K562 (cell line): ENCODE results near the gene HLA-DOB. TPM values are rescaled to one million over a fixed set of nuclear protein-coding genes. Genes with fewer than 3 reads are reported as not detected.

Experiments used
- AFF4 ChIP-seq: sonication (generic); formaldehyde crosslinking; IDR thresholded peaks from 2 replicates; pipeline ENCODE4 v1.8.0; 2023; ENCODE audit warnings: mild to moderate bottlenecking, missing genetic modification reagents
- BACH1 ChIP-seq: fragments of 200-800 bp; sonication (Bioruptor generic); IDR thresholded peaks from 2 replicates; pipeline ENCODE4 v1.6.1; 2016; ENCODE audit warnings: missing genetic modification characterization, missing compliant biosample characterization
- BRCA1 ChIP-seq, 2 experiments: fragments of 450-650 bp in 1 of 2; sonication (generic) in 1 of 2; formaldehyde crosslinking in 1 of 2; IDR thresholded peaks; 2 replicates each; pipeline versions ENCODE4 v1.5.0 to v1.6.1; 2017 to 2020; ENCODE audit warnings: mild to moderate bottlenecking in 1 of 2, missing genetic modification reagents in 1 of 2
- CTCFL ChIP-seq: IDR thresholded peaks from 2 replicates; pipeline ENCODE4 v1.6.1; 2011; ENCODE audit warnings: borderline replicate concordance, low read depth, mild to moderate bottlenecking, moderate library complexity, low read length; ENCODE audit not compliant: insufficient read depth, poor library complexity, severe bottlenecking
- EGR1 ChIP-seq: fragments of 450-650 bp; conservative IDR thresholded peaks from 2 replicates; pipeline ENCODE4 v1.6.1; 2017; ENCODE audit warnings: mild to moderate bottlenecking
- EHMT2 ChIP-seq: fragments of 450-650 bp; IDR thresholded peaks from 2 replicates; pipeline ENCODE4 v1.6.1; 2018; ENCODE audit warnings: antibody characterized with exemption
- ETV5 ChIP-seq: sonication (generic); formaldehyde crosslinking; IDR thresholded peaks from 2 replicates; pipeline ENCODE4 v1.4.0; 2020; ENCODE audit warnings: low read depth, mild to moderate bottlenecking, missing genetic modification reagents
- HMBOX1 ChIP-seq: sonication (generic); IDR thresholded peaks from 2 replicates; pipeline ENCODE4 v1.6.1; 2016
- ILF3 ChIP-seq: fragments of 450-650 bp; IDR thresholded peaks from 2 replicates; pipeline ENCODE4 v1.6.1; 2018; ENCODE audit warnings: antibody characterized with exemption, mild to moderate bottlenecking, moderate library complexity, borderline replicate concordance
- KDM2B ChIP-seq: fragments of 250-450 bp; sonication (Bioruptor Pico); IDR thresholded peaks from 2 replicates; pipeline ENCODE4 v1.8.0; 2021; ENCODE audit warnings: mild to moderate bottlenecking, moderate library complexity
- NCOA4 ChIP-seq: fragments of 450-650 bp; IDR thresholded peaks from 2 replicates; pipeline ENCODE4 v1.6.1; 2018; ENCODE audit warnings: mild to moderate bottlenecking; ENCODE audit not compliant: partially characterized antibody
- NR2F6 ChIP-seq: fragments of 450-650 bp; formaldehyde crosslinking; IDR thresholded peaks from 2 replicates; pipeline ENCODE4 v1.4.0; 2020; ENCODE audit warnings: mild to moderate bottlenecking
- POLR2G ChIP-seq: fragments of 200-400 bp; formaldehyde crosslinking; IDR thresholded peaks from 2 replicates; pipeline ENCODE4 v1.6.1; 2017; ENCODE audit warnings: low read depth, mild to moderate bottlenecking, antibody characterized with exemption, low read length, moderate library complexity
- RAD51 ChIP-seq: fragments of 450-650 bp; IDR thresholded peaks from 2 replicates; pipeline ENCODE4 v1.7.1; 2016; ENCODE audit warnings: low read depth, mild to moderate bottlenecking, borderline replicate concordance
- SETDB1 ChIP-seq: IDR thresholded peaks from one replicate; pipeline ENCODE4 v1.6.1; 2012; ENCODE audit warnings: low read length, control low read depth, inconsistent platforms
- STAT6 ChIP-seq: sonication (generic); formaldehyde crosslinking; IDR thresholded peaks from 2 replicates; pipeline ENCODE4 v1.8.1; 2023; ENCODE audit warnings: mild to moderate bottlenecking, missing genetic modification reagents
- ZNF146 ChIP-seq: IDR thresholded peaks from one replicate; pipeline ENCODE4 v1.6.1; 2018; ENCODE audit warnings: missing compliant biosample characterization; ENCODE audit not compliant: unreplicated experiment
- polyA plus RNA-seq, 8 experiments: library from polyadenylated mRNA; depleted of rRNA in 4 of 8; stranded (reverse) in 5 of 8; unstranded in 3 of 8; fragments of >200 nt; fragmentation: Nextera tagmentation in 2 of 8; fragmentation: Illumina TruSeq in 1 of 8; extraction: Ambion mirVana in 2 of 8; extraction: Trizol in 1 of 8; gene quantifications; 2 replicates each; pipeline versions ENCODE4 v1.2.1 to v1.2.3, GENCODE V29; 2011 to 2014; ENCODE audit warnings: inconsistent platforms in 1 of 8, missing spikeins in 1 of 8
- total RNA-seq, 7 experiments: library from RNA; depleted of rRNA in 6 of 7; stranded (reverse); fragments of >200 nt in 6 of 7; fragmentation: Illumina TruSeq in 2 of 7; extraction: Trizol in 2 of 7; gene quantifications; 2 replicates each; pipeline versions ENCODE4 v1.2.1 to v1.2.3, GENCODE V29; 2011 to 2021; ENCODE audit warnings: low replicate concordance in 1 of 7

The HLA-DOB gene
- total and polyA plus RNA-seq, 9 of the 15 experiments (the other 6 are each of a cell fraction or from before 2014, with no cell fraction given): 1.2 to 4.0 (median 2.5) TPM

GRCh38 chr6:32857156-32857891 lies 40.5 kb upstream of the HLA-DOB start (continued):
- TF ChIP-seq HMBOX1 (no peak; the same call in 1 of the 2 replicates), SETDB1 (no peak), RAD51 (no peak), NCOA4 (no peak), EHMT2 (no peak), BRCA1 (IDR thresholded peaks at IDR 0.05) (no peak), BRCA1 (CRISPR knock-in tag; IDR thresholded peaks at IDR 0.05) (no peak), ILF3 (no peak), NR2F6 (CRISPR knock-in tag) (no peak), AFF4 (CRISPR knock-in tag) (no peak), KDM2B (CRISPR knock-in tag) (no peak), POLR2G (no peak), CTCFL (no peak), ETV5 (CRISPR knock-in tag) (peak; percentile 92), ZNF146 (CRISPR knock-in tag) (no peak), STAT6 (no peak), EGR1 (peak; percentile 32; the same call in 1 of the 2 replicates), BACH1 (no peak)
